Activated CD8-positive, alpha-beta T cell treated with anti-CD3 and anti-CD28 coated beads for 36 hours (primary cell): ENCODE data around the gene SPRR1B. TPM values are rescaled to one million over a fixed set of nuclear protein-coding genes. Genes with fewer than 3 reads are reported as not detected.
"Not testable (repeated sequence)": the region's sequence is repeated elsewhere in the genome, so short reads cannot be mapped to it uniquely, and the experiment has no call there.

ENCODE experiments used
- ATAC-seq: fragments of 200-7000 bp; cut with Tn5 transposase; one replicate; pipeline ENCODE4 v1.10.0; 2021; ENCODE audit warnings: mild to moderate bottlenecking, moderate library complexity
- CTCF ChIA-PET: fragments of 350-600 bp; sonication (Branson Sonifier 250); formaldehyde crosslinking; loops from one replicate; lab custom pipeline; 2021; ENCODE audit warnings: antibody characterized with exemption; lab: Charles Lee
- POLR2A ChIA-PET: fragments of 350-600 bp; sonication (Branson Sonifier 250); formaldehyde crosslinking; loops from one replicate; lab custom pipeline; 2021; ENCODE audit warnings: antibody characterized with exemption; lab: Charles Lee
- DNase-seq: peaks from one replicate; pipeline ENCODE4 v3.0.0-alpha.2; 2020
- H3K27ac Mint-ChIP-seq: one replicate; pipeline ENCODE4 v1.8.0; 2021; ENCODE audit warnings: mild to moderate bottlenecking, mixed read lengths
- H3K27me3 Mint-ChIP-seq: one replicate; pipeline ENCODE4 v1.8.0; 2021; ENCODE audit warnings: mixed read lengths
- H3K36me3 Mint-ChIP-seq: one replicate; pipeline ENCODE4 v1.8.0; 2021; ENCODE audit warnings: low read depth, mixed read lengths
- H3K4me1 Mint-ChIP-seq: one replicate; pipeline ENCODE4 v1.8.0; 2021; ENCODE audit warnings: low read depth, mixed read lengths
- H3K4me3 Mint-ChIP-seq: one replicate; pipeline ENCODE4 v1.8.0; 2021; ENCODE audit warnings: mild to moderate bottlenecking, moderate library complexity, mixed read lengths
- H3K9me3 Mint-ChIP-seq: one replicate; pipeline ENCODE4 v1.8.0; 2021; ENCODE audit warnings: mixed read lengths
- intact Hi-C: fragments of 100-400 bp; cut with micrococcal nuclease; formaldehyde crosslinking; loops from one replicate; pipeline ENCODE4 v1.10.0; 2022
- total RNA-seq, 2 experiments: library from RNA; stranded (reverse); gene quantifications; one replicate each; pipeline ENCODE4 v1.2.3, GENCODE V29; 2021
- TF ChIP-seq, protein P1 (sequence below): fragments of 200-600 bp; IDR thresholded peaks from one replicate; pipeline ENCODE4 v1.8.0; 2022; ENCODE audit warnings: antibody characterized with exemption, mild to moderate bottlenecking

SPRR1B gene
- total RNA-seq, 2 experiments from 2014 or later, result not detected

GRCh38 chr1:153032677-153033308 lies 1.8 kb downstream of the SPRR1B start:
- ChIA-PET CTCF (interaction anchor here (1.3 kb wide), 1 partner anchor 162 kb away, joined by 4 read pairs; no protein-coding TSS in a partner anchor), POLR2A (interaction anchor here (0.5 kb wide), 1 partner anchor 50 kb away, joined by 3 read pairs; no protein-coding TSS in a partner anchor)
- intact Hi-C loops, result no loop called here
- DNase-seq, result no peak
- H3K27ac Mint-ChIP-seq, result no peak overlapping the region
- ATAC-seq, result no peak
- H3K27me3 Mint-ChIP-seq, result peaks cover 16% of the 10 kb centered on the region
- no peak overlapping the region for H3K4me3 Mint-ChIP-seq
- H3K4me1 Mint-ChIP-seq, result no peaks in the 10 kb centered on the region
- H3K36me3 Mint-ChIP-seq, result no peaks in the 10 kb centered on the region
- no peaks in the 10 kb centered on the region for H3K9me3 Mint-ChIP-seq
- TF ChIP-seq, protein P1, sequence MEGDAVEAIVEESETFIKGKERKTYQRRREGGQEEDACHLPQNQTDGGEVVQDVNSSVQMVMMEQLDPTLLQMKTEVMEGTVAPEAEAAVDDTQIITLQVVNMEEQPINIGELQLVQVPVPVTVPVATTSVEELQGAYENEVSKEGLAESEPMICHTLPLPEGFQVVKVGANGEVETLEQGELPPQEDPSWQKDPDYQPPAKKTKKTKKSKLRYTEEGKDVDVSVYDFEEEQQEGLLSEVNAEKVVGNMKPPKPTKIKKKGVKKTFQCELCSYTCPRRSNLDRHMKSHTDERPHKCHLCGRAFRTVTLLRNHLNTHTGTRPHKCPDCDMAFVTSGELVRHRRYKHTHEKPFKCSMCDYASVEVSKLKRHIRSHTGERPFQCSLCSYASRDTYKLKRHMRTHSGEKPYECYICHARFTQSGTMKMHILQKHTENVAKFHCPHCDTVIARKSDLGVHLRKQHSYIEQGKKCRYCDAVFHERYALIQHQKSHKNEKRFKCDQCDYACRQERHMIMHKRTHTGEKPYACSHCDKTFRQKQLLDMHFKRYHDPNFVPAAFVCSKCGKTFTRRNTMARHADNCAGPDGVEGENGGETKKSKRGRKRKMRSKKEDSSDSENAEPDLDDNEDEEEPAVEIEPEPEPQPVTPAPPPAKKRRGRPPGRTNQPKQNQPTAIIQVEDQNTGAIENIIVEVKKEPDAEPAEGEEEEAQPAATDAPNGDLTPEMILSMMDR, result no peak

- Mint-ChIP-seq H3K9me3 (no peaks in the 10 kb centered on the region), H3K27me3 (peaks cover 22% of the 10 kb centered on the region), H3K4me1 (no peaks in the 10 kb centered on the region), H3K27ac (no peak overlapping the region), H3K36me3 (no peaks in the 10 kb centered on the region), H3K4me3 (no peak overlapping the region)
- CTCF ChIA-PET, result no interaction called here
- intact Hi-C loops, result no loop called here
- ATAC-seq (no peak), DNase-seq (no peak)
- TF ChIP-seq, protein P1, result no peak
- POLR2A ChIA-PET, result no interaction called here
Observed at GRCh38 chr1:153035211-153035610, 4.2 kb downstream of the SPRR1B start.

GRCh38 chr1:153040950-153041631 lies 10.1 kb downstream of the SPRR1B start, which contains the start of gene SPRR2D:
Gene SPRR2D (minus strand): TSS chr1:153041120. CDS start chr1:153040346, 774 bp downstream.
- DNase-seq (no peak), ATAC-seq (no peak)
- no peaks in the 10 kb centered on the region for H3K4me1 Mint-ChIP-seq
- H3K36me3 Mint-ChIP-seq, result no peaks in the 10 kb centered on the region
- intact Hi-C loops, result no loop called here
- no peak within 1 kb of the TSS for H3K27ac Mint-ChIP-seq
- no peak within 1 kb of the TSS for H3K4me3 Mint-ChIP-seq
- ChIA-PET CTCF (no interaction called here), POLR2A (no interaction called here)
- H3K9me3 Mint-ChIP-seq, result no peaks in the 10 kb centered on the region
- TF ChIP-seq, protein P1, result no peak
- peaks cover 34% of the 10 kb centered on the region for H3K27me3 Mint-ChIP-seq

DNA sequence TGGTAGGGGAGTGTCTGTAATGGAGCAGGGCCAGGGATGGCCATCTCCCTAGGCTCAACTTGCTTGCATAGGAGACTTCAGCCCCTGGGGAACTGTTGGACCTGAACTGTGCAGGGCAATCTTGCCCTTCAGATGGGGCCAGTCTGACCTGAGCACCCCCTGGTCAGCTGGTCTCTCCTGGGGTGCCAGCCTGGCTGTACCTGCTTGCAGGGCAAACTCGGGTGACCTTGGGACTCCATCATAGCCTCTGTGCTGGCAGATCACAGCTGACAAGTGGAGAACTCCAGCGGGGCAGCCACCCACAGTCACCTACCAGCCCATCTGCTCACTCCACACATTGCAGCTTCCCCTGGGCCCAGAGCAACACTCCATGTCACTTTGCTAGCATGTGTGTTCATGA lies 18.2 kb downstream of the SPRR1B start:
- TF ChIP-seq, protein P1, result no peak
- Mint-ChIP-seq H3K9me3 (no peaks in the 10 kb centered on the region), H3K27me3 (peaks cover 32% of the 10 kb centered on the region), H3K36me3 (no peaks in the 10 kb centered on the region), H3K27ac (no peak overlapping the region), H3K4me3 (no peak overlapping the region), H3K4me1 (no peaks in the 10 kb centered on the region)
- no peak for ATAC-seq
- no peak for DNase-seq
- intact Hi-C loops, result no loop called here
- ChIA-PET POLR2A (no interaction called here), CTCF (no interaction called here)

DNA sequence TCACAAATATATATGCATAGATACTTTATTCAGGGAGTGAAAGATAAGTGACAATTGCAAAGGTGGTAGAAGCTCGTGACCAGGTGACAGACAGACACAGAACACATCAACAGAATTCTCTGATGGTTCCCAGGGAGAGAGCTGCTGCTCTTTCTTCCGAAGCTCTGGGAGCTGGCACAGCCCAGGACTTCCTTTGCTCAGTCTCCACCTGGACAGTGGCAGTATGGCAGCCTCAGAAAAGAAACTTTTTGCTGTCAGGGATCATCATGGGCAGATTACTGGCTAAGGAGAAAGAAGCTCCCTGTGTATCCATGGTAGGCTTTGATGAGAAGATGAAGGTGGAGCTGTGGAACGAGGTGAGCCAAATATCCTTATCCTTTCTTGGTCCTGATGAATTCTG lies 25.1 kb downstream of the SPRR1B start:
- POLR2A ChIA-PET, ATAC-seq, CTCF ChIA-PET, H3K9me3 Mint-ChIP-seq, H3K4me3 Mint-ChIP-seq, H3K36me3 Mint-ChIP-seq, H3K4me1 Mint-ChIP-seq, DNase-seq, H3K27ac Mint-ChIP-seq, intact Hi-C loops: not testable (repeated sequence)
- H3K27me3 Mint-ChIP-seq, result peaks cover 24% of the 10 kb centered on the region
